ENCODE data around the gene BARHL1.

The BARHL1 gene

GRCh38 chr9:132577119-132577518, 5.3 kb upstream of the BARHL1 start:
- H3K4me3 ChIP-seq (ENCODE audit: control insufficient read depth, low read depth, low read length): no peak overlapping the region
- TF ChIP-seq CTCF (IDR thresholded peaks at IDR 0.05; ENCODE audit: control insufficient read depth, insufficient read depth, low read depth, low read length, missing control alignments): no peak
- DNase-seq (ENCODE audit: low read depth): no peak

DNA sequence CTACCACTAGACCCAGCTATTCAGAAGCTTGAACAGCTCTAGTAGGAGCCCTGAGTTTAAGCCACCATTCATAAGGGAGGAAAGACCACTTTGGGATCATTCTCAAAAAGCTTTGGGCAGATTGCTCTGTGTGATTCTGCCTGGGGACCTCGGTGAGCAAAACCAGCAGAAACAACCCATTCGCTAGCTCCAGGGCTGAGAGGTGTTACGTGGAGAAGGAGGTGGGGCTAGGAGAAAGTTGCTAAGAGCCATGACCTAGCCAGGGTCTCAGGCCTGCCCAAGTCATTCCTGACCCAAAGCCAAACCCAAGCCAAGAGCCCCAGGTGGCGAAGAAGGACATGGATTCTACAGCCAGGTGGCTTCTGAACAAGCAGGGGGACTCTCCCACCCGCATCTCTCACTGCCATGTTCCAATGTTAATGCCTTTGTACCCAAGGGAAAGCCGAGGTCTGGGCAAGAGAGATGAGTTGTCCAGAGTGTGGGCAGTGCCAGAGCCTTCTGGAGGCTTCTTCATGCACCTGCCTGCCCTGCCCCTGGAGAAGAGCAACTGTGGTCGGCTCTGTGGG, 4.0 kb upstream of the BARHL1 start:
- TF ChIP-seq CTCF (IDR thresholded peaks at IDR 0.05; ENCODE audit: control insufficient read depth, insufficient read depth, low read depth, low read length, missing control alignments): no peak
- H3K4me3 ChIP-seq (ENCODE audit: control insufficient read depth, low read depth, low read length): no peak overlapping the region
- no peak for DNase-seq (ENCODE audit: low read depth)

DNA sequence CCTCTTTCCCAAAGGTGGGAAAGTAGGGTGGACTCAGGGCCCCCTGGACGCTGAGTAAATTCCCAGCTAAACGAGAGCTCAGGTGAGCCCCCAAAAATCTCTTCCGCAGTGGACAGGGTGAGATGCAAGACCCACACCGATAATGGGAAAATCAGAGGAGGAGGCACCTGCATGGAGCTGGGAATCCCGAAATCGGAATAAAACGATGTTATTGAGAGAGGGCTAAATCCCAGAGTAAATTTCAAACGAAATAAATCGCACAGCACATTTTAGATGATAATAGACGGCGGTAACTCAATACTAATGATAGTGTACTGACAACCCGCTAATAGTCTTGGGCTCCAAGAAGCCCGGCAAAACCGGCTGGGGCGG, 3.0 kb upstream of the BARHL1 start:
- TF ChIP-seq CTCF (IDR thresholded peaks at IDR 0.05; ENCODE audit: control insufficient read depth, insufficient read depth, low read depth, low read length, missing control alignments): no peak
- DNase-seq (ENCODE audit: low read depth): no peak
- no peak overlapping the region for H3K4me3 ChIP-seq (ENCODE audit: control insufficient read depth, low read depth, low read length)

GRCh38 chr9:132582786-132583583, 579 bp downstream of the BARHL1 start:
- no peak overlapping the region for H3K4me3 ChIP-seq (ENCODE audit: control insufficient read depth, low read depth, low read length)
- DNase-seq (ENCODE audit: low read depth): no peak
- TF ChIP-seq CTCF (IDR thresholded peaks at IDR 0.05; ENCODE audit: control insufficient read depth, insufficient read depth, low read depth, low read length, missing control alignments): no peak

GRCh38 chr9:132583584-132584304, 1.3 kb downstream of the BARHL1 start:
- no peak for DNase-seq (ENCODE audit: low read depth)
- no peak for TF ChIP-seq CTCF (IDR thresholded peaks at IDR 0.05; ENCODE audit: control insufficient read depth, insufficient read depth, low read depth, low read length, missing control alignments)
- no peak overlapping the region for H3K4me3 ChIP-seq (ENCODE audit: control insufficient read depth, low read depth, low read length)

GRCh38 chr9:132584601-132585560, 2.5 kb downstream of the BARHL1 start:
- no peak overlapping the region for H3K4me3 ChIP-seq (ENCODE audit: control insufficient read depth, low read depth, low read length)
- no peak for DNase-seq (ENCODE audit: low read depth)
- TF ChIP-seq CTCF (IDR thresholded peaks at IDR 0.05; ENCODE audit: control insufficient read depth, insufficient read depth, low read depth, low read length, missing control alignments): no peak
